ENCODE results near the gene NIN.

Gene NIN

DNA sequence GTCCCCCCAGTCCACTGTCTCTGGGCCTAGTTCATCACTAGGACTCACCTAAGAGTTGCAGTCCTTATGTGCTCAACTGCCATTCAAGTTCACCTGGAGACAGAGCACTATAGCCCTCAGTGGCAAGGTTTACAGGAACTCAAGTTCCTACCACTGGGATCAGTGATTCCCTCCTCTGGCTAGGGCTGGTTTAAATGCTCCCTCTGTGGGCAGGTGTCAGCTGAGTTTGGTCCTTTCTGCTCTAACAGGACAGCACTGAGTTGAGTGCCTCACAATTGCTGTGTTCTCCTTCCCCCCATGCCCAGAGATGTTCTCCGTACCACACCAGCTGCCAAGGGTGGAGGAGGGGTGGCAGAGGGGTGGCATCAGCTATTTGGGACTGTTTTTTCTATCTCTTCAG, 142.1 kb downstream of the NIN start:
- TF ChIP-seq, protein P1, sequence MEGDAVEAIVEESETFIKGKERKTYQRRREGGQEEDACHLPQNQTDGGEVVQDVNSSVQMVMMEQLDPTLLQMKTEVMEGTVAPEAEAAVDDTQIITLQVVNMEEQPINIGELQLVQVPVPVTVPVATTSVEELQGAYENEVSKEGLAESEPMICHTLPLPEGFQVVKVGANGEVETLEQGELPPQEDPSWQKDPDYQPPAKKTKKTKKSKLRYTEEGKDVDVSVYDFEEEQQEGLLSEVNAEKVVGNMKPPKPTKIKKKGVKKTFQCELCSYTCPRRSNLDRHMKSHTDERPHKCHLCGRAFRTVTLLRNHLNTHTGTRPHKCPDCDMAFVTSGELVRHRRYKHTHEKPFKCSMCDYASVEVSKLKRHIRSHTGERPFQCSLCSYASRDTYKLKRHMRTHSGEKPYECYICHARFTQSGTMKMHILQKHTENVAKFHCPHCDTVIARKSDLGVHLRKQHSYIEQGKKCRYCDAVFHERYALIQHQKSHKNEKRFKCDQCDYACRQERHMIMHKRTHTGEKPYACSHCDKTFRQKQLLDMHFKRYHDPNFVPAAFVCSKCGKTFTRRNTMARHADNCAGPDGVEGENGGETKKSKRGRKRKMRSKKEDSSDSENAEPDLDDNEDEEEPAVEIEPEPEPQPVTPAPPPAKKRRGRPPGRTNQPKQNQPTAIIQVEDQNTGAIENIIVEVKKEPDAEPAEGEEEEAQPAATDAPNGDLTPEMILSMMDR (IDR thresholded peaks at IDR 0.05; ENCODE audit: extremely low read depth, insufficient read depth, missing control alignments) = no peak
- in situ Hi-C loops (cut with MboI; ENCODE audit: low pct_unique_long_range_greater_than_20kb, low sequenced_read_pairs, unreplicated experiment) = no loop called here
- no peak for DNase-seq (ENCODE audit: low spot score)

DNA sequence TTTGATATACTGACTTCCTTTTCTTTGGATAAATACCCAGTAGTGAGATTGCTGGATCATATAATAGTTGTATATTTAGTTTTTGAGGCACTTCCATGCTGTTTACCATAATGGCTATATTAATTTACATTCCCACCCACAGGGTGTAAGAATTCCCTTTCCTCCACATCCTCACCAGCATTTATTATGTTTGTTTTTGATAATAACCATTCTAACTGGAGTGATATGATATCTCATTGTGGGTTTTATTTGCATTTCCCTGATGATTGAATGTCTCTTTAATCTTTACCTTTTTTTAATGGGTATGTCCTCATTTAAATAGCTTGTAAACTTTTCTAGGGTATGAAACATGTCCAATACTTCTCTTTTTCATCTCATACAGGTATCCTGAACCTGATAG, 151.3 kb downstream of the NIN start:
- TF ChIP-seq, protein P1 (IDR thresholded peaks at IDR 0.05; ENCODE audit: extremely low read depth, insufficient read depth, missing control alignments) = no peak
- DNase-seq (ENCODE audit: low spot score) = no peak
- in situ Hi-C loops (cut with MboI; ENCODE audit: low pct_unique_long_range_greater_than_20kb, low sequenced_read_pairs, unreplicated experiment) = no loop called here

DNA sequence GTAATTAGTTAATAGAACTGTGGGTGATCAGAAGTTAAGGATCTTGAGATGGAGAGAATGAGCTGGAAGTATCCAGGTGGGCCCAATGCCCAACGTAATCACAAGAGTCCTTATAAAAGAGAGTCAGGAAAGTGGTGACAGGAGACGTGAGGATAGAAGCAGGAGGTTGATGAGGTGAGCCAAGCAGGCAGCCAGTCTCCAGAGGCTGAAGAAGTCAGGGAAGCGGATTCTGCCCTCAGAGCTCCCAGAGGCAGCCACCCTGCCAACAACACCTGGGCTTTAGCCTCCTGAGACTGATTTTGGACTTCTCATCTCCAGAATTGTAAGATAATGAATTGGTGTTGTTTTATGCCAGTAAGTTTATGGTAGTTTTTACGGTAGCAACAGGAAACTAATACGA, 152.8 kb downstream of the NIN start:
- DNase-seq (ENCODE audit: low spot score) = no peak
- TF ChIP-seq, protein P1 (IDR thresholded peaks at IDR 0.05; ENCODE audit: extremely low read depth, insufficient read depth, missing control alignments) = no peak
- in situ Hi-C loops (cut with MboI; ENCODE audit: low pct_unique_long_range_greater_than_20kb, low sequenced_read_pairs, unreplicated experiment) = no loop called here

DNA sequence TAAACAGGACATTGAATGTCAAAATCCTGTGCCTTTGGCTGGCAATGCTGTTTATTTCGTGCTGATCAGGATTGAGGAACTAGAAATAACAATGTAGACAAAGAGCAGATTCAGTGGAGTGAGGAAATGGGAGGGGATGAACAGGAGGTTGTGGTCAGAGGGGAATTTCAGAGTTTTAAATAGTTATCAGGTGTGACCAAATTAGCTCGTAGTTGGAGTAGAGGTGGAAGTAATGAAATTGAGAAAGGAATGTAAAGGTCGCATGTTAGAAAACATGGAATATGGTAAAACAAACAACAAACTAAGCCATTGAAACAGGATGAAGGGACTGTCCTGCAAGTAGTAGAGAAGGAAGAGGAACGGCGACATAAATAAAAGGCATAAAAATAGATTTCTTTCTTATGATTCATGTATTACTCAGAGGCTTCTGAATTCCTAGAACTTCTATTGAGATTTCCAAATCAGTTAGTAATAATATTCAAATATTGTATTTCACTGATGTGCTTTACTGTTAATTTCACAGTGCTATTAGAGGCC, 153.4 kb downstream of the NIN start:
- TF ChIP-seq, protein P1 (IDR thresholded peaks at IDR 0.05; ENCODE audit: extremely low read depth, insufficient read depth, missing control alignments) = no peak
- in situ Hi-C loops (cut with MboI; ENCODE audit: low pct_unique_long_range_greater_than_20kb, low sequenced_read_pairs, unreplicated experiment) = no loop called here
- DNase-seq (ENCODE audit: low spot score) = peak; percentile 29

DNA sequence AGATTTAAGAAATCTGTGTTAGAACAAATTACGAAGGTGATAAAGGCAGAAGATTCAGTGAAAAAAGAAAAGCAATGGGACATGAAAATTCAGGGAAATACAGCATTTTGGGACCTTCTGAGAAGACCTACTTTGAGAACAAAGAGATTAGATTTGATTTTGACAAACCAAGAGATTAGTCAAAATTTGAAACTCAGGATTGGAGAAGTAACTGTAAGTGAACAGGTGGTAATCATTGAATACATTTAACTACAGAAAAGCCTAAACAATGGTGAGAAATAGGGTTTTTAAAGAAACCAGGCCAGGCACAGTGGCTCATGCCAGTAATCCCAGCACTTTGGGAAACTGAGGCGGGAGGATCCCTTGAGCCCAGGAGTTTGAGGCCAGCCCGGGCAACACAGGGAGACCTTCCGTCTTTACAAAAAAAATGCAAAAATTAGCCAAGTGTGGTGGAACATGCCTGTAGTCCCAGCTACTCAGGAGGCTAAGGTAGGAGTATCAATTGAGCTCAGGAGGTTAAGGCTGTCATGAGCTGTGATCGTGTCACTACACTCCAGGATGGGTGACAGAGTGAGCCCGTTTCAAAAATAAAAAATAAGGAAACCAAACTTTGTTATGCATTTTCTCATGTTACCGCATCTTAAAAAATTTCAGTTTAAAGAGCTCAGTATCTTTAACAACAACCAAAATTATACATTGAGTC, 154.0 kb downstream of the NIN start:
- in situ Hi-C loops (cut with MboI; ENCODE audit: low pct_unique_long_range_greater_than_20kb, low sequenced_read_pairs, unreplicated experiment) = no loop called here
- TF ChIP-seq, protein P1 (IDR thresholded peaks at IDR 0.05; ENCODE audit: extremely low read depth, insufficient read depth, missing control alignments) = no peak
- no peak for DNase-seq (ENCODE audit: low spot score)

DNA sequence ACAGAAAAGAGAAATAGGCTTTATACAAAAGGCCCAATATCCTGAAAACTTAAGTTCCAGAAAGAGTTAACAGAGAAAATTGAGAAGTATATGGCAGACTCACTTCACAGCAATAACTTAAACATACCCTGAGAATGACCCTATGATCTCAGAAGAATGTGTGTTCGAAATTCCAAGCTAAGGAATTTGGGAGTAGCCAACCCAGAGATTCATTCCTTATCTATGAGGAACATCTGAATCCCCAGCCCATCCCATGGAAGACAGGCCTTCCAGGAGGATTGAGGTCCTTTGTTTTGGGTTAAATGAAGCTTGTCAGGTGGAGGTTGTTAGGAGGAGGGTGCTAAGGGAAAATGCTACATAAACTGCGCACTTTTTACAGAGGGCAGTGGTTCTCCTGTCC, 155.4 kb downstream of the NIN start:
- TF ChIP-seq, protein P1 (IDR thresholded peaks at IDR 0.05; ENCODE audit: extremely low read depth, insufficient read depth, missing control alignments) = no peak
- no peak for DNase-seq (ENCODE audit: low spot score)
- in situ Hi-C loops (cut with MboI; ENCODE audit: low pct_unique_long_range_greater_than_20kb, low sequenced_read_pairs, unreplicated experiment) = no loop called here
